ENCODE results near the gene SPP2.

GRCh38 chr2:234109321-234109720 is 58.8 kb downstream of the SPP2 start:
- TF ChIP-seq POLR2AphosphoS5 (IDR thresholded peaks at IDR 0.05; ENCODE audit: low read depth): no peak
- TF ChIP-seq CTCF (IDR thresholded peaks at IDR 0.05; ENCODE audit: insufficient read depth, low read length): no peak
